ENCODE results near the gene TOGARAM1. TPM values are rescaled to one million over a fixed set of nuclear protein-coding genes. Genes with fewer than 3 reads are reported as not detected.

The TOGARAM1 gene
- total and polyA plus RNA-seq, 9 of the 15 experiments (the other 6 are each of a cell fraction or from before 2014, with no cell fraction given): 1.3 to 6.4 (median 3.7) TPM

DNA sequence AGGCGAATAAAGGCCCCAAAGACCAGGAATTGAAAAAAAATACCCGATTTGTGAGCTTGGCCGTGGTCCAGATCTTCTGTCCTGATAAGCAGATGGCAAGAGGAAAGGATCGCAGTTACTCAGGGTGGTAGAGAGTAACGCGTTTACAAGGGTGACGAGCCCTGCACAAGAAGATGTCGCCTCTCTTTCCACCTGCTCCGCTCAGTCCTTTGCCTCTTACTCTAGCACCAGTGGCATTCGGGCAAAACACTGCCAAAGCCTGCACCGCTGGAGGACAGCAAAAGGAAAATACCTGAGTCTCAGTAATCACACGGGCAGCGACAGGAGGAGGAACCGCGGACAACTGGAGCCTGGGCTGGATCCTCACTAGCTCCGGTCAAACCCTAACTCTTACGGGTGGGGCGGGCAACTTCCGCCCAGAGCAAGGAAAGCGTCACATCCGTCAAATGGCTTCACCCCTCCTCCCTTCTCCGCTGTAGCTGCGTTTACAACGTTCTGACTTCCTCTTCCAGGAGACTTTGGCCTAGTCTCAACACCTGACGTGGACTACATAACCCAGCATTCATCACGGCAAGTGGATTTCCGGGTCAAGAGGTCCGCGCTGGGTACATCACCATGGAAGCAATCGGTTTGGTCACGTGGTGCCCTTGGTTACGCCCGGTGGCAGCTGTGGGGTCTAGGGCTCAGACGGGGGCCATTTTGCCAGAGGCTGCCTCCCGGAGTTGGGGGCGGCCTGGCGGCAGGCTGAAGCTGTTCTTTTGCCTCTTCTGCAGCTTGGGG, at the start of gene TOGARAM1, which contains the start of gene KLHL28 (continued):
- TF ChIP-seq, protein P1, sequence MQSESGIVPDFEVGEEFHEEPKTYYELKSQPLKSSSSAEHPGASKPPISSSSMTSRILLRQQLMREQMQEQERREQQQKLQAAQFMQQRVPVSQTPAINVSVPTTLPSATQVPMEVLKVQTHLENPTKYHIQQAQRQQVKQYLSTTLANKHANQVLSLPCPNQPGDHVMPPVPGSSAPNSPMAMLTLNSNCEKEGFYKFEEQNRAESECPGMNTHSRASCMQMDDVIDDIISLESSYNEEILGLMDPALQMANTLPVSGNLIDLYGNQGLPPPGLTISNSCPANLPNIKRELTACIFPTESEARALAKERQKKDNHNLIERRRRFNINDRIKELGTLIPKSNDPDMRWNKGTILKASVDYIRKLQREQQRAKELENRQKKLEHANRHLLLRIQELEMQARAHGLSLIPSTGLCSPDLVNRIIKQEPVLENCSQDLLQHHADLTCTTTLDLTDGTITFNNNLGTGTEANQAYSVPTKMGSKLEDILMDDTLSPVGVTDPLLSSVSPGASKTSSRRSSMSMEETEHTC (IDR thresholded peaks at IDR 0.05): 0 out of 2 replicates have a peak, but pooled peaks have one; percentile 45
- TF ChIP-seq BHLHE40 (IDR thresholded peaks at IDR 0.05; ENCODE audit: low read length) (peak; percentile 66), ZNF717 (CRISPR knock-in tag; IDR thresholded peaks at IDR 0.05) (no peak), SPI1 (IDR thresholded peaks at IDR 0.05; ENCODE audit: borderline replicate concordance, low read depth, low read length) (peak; percentile 93), FOXJ3 (CRISPR knock-in tag; IDR thresholded peaks at IDR 0.05) (no peak), MEIS2 (IDR thresholded peaks at IDR 0.05; ENCODE audit: partially characterized antibody) (peak; percentile 35), MAZ (CRISPR knock-in tag; conservative IDR thresholded peaks at IDR 0.05 in 1 of 2, IDR thresholded peaks at IDR 0.05 in 1 of 2) (peak; percentile 56 to 82; a peak in 3 of 4 replicates), JUN (IDR thresholded peaks at IDR 0.05; ENCODE audit: borderline replicate concordance, low read depth, low read length) (peak; percentile 53; the same call in 1 of the 2 replicates), JUN (CRISPR knock-in tag; IDR thresholded peaks at IDR 0.05; ENCODE audit: borderline replicate concordance) (no peak), GABPB1 (CRISPR knock-in tag; IDR thresholded peaks at IDR 0.05) (peak; percentile 95), ZNF41 (CRISPR knock-in tag; conservative IDR thresholded peaks at IDR 0.05) (no peak), CBFA2T3 (IDR thresholded peaks at IDR 0.05) (no peak), RBBP5 (IDR thresholded peaks at IDR 0.05; ENCODE audit: borderline replicate concordance, insufficient read depth, low read length, poor library complexity, severe bottlenecking) (peak; percentile 66), TAF1 (IDR thresholded peaks at IDR 0.05; ENCODE audit: control insufficient read depth, extremely low read depth, insufficient read depth, low read length, severe bottlenecking) (peak; percentile 87), NR2C1 (IDR thresholded peaks at IDR 0.05) (peak; percentile 99), NR2C1 (tag; IDR thresholded peaks at IDR 0.05) (peak; percentile 100)
- TF ChIP-seq, protein P2, sequence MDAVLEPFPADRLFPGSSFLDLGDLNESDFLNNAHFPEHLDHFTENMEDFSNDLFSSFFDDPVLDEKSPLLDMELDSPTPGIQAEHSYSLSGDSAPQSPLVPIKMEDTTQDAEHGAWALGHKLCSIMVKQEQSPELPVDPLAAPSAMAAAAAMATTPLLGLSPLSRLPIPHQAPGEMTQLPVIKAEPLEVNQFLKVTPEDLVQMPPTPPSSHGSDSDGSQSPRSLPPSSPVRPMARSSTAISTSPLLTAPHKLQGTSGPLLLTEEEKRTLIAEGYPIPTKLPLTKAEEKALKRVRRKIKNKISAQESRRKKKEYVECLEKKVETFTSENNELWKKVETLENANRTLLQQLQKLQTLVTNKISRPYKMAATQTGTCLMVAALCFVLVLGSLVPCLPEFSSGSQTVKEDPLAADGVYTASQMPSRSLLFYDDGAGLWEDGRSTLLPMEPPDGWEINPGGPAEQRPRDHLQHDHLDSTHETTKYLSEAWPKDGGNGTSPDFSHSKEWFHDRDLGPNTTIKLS (IDR thresholded peaks at IDR 0.05; ENCODE audit: borderline replicate concordance, low read depth): peak; percentile 81
- TF ChIP-seq, protein P3, sequence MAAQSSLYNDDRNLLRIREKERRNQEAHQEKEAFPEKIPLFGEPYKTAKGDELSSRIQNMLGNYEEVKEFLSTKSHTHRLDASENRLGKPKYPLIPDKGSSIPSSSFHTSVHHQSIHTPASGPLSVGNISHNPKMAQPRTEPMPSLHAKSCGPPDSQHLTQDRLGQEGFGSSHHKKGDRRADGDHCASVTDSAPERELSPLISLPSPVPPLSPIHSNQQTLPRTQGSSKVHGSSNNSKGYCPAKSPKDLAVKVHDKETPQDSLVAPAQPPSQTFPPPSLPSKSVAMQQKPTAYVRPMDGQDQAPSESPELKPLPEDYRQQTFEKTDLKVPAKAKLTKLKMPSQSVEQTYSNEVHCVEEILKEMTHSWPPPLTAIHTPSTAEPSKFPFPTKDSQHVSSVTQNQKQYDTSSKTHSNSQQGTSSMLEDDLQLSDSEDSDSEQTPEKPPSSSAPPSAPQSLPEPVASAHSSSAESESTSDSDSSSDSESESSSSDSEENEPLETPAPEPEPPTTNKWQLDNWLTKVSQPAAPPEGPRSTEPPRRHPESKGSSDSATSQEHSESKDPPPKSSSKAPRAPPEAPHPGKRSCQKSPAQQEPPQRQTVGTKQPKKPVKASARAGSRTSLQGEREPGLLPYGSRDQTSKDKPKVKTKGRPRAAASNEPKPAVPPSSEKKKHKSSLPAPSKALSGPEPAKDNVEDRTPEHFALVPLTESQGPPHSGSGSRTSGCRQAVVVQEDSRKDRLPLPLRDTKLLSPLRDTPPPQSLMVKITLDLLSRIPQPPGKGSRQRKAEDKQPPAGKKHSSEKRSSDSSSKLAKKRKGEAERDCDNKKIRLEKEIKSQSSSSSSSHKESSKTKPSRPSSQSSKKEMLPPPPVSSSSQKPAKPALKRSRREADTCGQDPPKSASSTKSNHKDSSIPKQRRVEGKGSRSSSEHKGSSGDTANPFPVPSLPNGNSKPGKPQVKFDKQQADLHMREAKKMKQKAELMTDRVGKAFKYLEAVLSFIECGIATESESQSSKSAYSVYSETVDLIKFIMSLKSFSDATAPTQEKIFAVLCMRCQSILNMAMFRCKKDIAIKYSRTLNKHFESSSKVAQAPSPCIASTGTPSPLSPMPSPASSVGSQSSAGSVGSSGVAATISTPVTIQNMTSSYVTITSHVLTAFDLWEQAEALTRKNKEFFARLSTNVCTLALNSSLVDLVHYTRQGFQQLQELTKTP (IDR thresholded peaks at IDR 0.05; ENCODE audit: low read depth in 1 of 2, partially characterized antibody in 2 of 2): peak in 1 of 2 experiments; percentile 79
- TF ChIP-seq, protein P4, sequence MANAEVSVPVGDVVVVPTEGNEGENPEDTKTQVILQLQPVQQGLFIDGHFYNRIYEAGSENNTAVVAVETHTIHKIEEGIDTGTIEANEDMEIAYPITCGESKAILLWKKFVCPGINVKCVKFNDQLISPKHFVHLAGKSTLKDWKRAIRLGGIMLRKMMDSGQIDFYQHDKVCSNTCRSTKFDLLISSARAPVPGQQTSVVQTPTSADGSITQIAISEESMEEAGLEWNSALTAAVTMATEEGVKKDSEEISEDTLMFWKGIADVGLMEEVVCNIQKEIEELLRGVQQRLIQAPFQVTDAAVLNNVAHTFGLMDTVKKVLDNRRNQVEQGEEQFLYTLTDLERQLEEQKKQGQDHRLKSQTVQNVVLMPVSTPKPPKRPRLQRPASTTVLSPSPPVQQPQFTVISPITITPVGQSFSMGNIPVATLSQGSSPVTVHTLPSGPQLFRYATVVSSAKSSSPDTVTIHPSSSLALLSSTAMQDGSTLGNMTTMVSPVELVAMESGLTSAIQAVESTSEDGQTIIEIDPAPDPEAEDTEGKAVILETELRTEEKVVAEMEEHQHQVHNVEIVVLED (CRISPR knock-in tag; IDR thresholded peaks at IDR 0.05): peak; percentile 30; the same call in 1 of the 2 replicates
